ENCODE measurements around the gene POPDC3. TPM values are rescaled to one million over a fixed set of nuclear protein-coding genes. Genes with fewer than 3 reads are reported as not detected.

Gene POPDC3
- total RNA-seq, 1 experiment from 2014 or later = 5.7 TPM

DNA sequence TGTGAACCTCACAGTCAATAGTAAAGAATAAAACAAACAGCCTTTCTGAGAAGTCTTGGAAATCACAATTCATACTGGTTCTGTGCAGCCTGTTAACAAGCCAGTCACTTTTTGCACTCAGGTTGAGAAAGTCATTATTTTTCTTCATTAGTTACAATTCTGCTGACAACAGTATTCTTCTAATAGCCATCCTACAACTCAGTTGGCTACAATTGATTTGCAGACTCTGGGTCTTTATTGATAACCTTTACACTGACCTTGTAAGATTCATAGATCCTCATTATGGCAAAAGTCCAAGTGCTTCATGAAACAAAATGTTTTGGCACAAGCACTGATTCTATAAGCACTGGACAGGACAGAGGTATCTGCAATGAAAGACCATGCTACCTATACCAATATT is 34.9 kb upstream of the POPDC3 start:
- no peak overlapping the region for H2BK20ac ChIP-seq (ENCODE audit: low read depth, low read length, poor library complexity, severe bottlenecking)
- H2BK12ac ChIP-seq (ENCODE audit: insufficient read length, low read depth, low read length) = no peak overlapping the region
- H3K23me2 ChIP-seq (ENCODE audit: insufficient read length, low read depth, low read length, poor library complexity, severe bottlenecking) = no peaks in the 10 kb centered on the region
- no peak overlapping the region for H3K56ac ChIP-seq (ENCODE audit: insufficient read length, low read depth, low read length)
- no peaks in the 10 kb centered on the region for H3K36me3 Mint-ChIP-seq (ENCODE audit: insufficient read depth in 1 of 3, low read depth in 3 of 3)
- H3K4me1 ChIP-seq (ENCODE audit: insufficient read depth, low read length) = no peaks in the 10 kb centered on the region
- H4K91ac ChIP-seq (ENCODE audit: insufficient read length, low read depth, low read length) = no peak overlapping the region
- no peak overlapping the region for H2BK120ac ChIP-seq (ENCODE audit: low read depth, low read length, poor library complexity, severe bottlenecking)
- no peak overlapping the region for H3K18ac ChIP-seq (ENCODE audit: insufficient read length, low read depth, low read length)
- no peaks in the 10 kb centered on the region for H3K79me2 ChIP-seq (ENCODE audit: insufficient read depth, low read length)
- no peaks in the 10 kb centered on the region for H3K9me3 Mint-ChIP-seq
- H2AFZ ChIP-seq (ENCODE audit: low read length) = no peak overlapping the region
- H3K79me1 ChIP-seq (ENCODE audit: insufficient read depth, low read depth, low read length, poor library complexity, severe bottlenecking) = no peaks in the 10 kb centered on the region
- no peak overlapping the region for H2AK5ac ChIP-seq (ENCODE audit: insufficient read length, low read length)
- no peaks in the 10 kb centered on the region for H3K27me3 ChIP-seq (ENCODE audit: insufficient read depth, low read length)
- peaks cover 1% of the 10 kb centered on the region; the same call in 1 of the 2 replicates for H3K27me3 Mint-ChIP-seq (ENCODE audit: low read depth)
- no peak overlapping the region for H3K4me2 ChIP-seq (ENCODE audit: insufficient read depth, insufficient read length, low read length)
- no peak overlapping the region for H3K27ac ChIP-seq (ENCODE audit: insufficient read length, low read depth, low read length)
- H4K8ac ChIP-seq (replicated peaks; ENCODE audit: insufficient read length, low read depth, low read length) = no peak overlapping the region
- peaks cover 0 to 5% of the 10 kb centered on the region in 2 experiments; a peak in 2 of 4 replicates for H3K4me1 Mint-ChIP-seq
- no peak overlapping the region for H3K23ac ChIP-seq (ENCODE audit: insufficient read length, low read depth, low read length)
- no peak overlapping the region for H3K14ac ChIP-seq (ENCODE audit: insufficient read depth, low read length)
- no peak overlapping the region for H3K4me3 Mint-ChIP-seq
- no peak overlapping the region for H3K4ac ChIP-seq (ENCODE audit: low read depth, low read length)
- no peaks in the 10 kb centered on the region for H4K20me1 ChIP-seq (ENCODE audit: control insufficient read depth, insufficient read depth, insufficient read length)
- no peak overlapping the region for H3K9ac ChIP-seq (ENCODE audit: extremely low read depth, insufficient read length, low read length)
- H2BK5ac ChIP-seq (ENCODE audit: insufficient read length, low read length) = no peak overlapping the region
- DNase-seq = no peak
- H3K9me3 ChIP-seq (ENCODE audit: control insufficient read depth, low read depth, low read length) = no peaks in the 10 kb centered on the region
- H2BK15ac ChIP-seq (ENCODE audit: low read depth, low read length) = no peak overlapping the region
- no peak overlapping the region for H3T11ph ChIP-seq (ENCODE audit: low read length)
- H4K5ac ChIP-seq (ENCODE audit: insufficient read length, low read depth, low read length) = no peak overlapping the region
- TF ChIP-seq, protein P1, sequence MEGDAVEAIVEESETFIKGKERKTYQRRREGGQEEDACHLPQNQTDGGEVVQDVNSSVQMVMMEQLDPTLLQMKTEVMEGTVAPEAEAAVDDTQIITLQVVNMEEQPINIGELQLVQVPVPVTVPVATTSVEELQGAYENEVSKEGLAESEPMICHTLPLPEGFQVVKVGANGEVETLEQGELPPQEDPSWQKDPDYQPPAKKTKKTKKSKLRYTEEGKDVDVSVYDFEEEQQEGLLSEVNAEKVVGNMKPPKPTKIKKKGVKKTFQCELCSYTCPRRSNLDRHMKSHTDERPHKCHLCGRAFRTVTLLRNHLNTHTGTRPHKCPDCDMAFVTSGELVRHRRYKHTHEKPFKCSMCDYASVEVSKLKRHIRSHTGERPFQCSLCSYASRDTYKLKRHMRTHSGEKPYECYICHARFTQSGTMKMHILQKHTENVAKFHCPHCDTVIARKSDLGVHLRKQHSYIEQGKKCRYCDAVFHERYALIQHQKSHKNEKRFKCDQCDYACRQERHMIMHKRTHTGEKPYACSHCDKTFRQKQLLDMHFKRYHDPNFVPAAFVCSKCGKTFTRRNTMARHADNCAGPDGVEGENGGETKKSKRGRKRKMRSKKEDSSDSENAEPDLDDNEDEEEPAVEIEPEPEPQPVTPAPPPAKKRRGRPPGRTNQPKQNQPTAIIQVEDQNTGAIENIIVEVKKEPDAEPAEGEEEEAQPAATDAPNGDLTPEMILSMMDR (conservative IDR thresholded peaks at IDR 0.05) = no peak
- no peak overlapping the region for H3K27ac Mint-ChIP-seq
